ENCODE data around the gene A1BG. TPM values are rescaled to one million over a fixed set of nuclear protein-coding genes. Genes with fewer than 3 reads are reported as not detected.

Gene A1BG
- total RNA-seq, 1 donor from 2014 or later: 7.5 TPM

DNA sequence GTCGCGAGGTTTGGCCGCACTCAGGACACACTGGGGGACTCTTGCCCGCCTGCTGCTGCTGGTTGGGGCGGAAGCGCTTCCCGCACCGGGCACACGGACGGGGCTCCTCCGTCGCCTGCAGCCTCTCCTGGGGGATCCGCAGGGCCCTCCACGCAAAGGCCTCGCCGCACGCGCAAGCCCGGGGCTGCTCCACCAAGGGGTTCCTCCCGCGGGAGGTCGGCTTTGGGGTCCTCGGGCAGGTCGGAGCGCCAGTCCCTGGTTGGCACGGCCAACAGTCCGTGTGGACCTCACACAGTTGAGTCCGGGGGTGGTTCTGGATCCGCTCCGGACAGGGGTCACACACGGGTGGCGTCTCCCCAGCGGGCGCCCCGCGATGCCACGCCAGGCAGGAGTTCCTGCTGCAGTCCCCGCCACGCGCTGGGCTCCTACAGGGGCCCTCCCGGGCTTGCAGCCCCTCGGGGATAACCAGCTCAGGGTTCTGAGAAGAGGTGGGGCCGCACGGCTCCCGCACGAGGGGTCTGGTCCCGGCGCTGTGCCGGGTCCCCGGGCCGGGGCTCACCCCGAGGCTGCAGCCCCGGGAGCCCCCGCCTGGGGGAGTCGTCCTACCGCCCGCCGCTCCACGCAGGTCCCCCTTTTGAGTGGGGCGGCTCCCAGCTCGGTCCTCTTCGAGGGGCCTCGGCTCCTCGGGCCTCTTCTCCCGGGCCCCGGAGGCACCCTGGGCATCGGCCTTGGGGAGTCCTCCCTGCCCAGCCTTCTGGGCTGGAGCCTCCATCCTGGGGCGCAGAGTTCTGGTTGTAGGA lies 15.5 kb upstream of the A1BG start:
- H3F3A ChIP-seq (ENCODE audit: low read depth): peaks cover 3% of the 10 kb centered on the region
- H3K36me3 ChIP-seq: no peaks in the 10 kb centered on the region
- no peaks in the 10 kb centered on the region for H4K20me1 ChIP-seq (ENCODE audit: low read depth)
- H3K27ac ChIP-seq: no peak overlapping the region
- TF ChIP-seq EZH2phosphoT487 (IDR thresholded peaks at IDR 0.05) (no peak), EZH2 (IDR thresholded peaks at IDR 0.05) (no peak)
- TF ChIP-seq, protein P1, sequence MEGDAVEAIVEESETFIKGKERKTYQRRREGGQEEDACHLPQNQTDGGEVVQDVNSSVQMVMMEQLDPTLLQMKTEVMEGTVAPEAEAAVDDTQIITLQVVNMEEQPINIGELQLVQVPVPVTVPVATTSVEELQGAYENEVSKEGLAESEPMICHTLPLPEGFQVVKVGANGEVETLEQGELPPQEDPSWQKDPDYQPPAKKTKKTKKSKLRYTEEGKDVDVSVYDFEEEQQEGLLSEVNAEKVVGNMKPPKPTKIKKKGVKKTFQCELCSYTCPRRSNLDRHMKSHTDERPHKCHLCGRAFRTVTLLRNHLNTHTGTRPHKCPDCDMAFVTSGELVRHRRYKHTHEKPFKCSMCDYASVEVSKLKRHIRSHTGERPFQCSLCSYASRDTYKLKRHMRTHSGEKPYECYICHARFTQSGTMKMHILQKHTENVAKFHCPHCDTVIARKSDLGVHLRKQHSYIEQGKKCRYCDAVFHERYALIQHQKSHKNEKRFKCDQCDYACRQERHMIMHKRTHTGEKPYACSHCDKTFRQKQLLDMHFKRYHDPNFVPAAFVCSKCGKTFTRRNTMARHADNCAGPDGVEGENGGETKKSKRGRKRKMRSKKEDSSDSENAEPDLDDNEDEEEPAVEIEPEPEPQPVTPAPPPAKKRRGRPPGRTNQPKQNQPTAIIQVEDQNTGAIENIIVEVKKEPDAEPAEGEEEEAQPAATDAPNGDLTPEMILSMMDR (IDR thresholded peaks at IDR 0.05): no peak
- no peak overlapping the region for H3K4me3 ChIP-seq
- no peak for DNase-seq (ENCODE audit: low spot score)
- H2AFZ ChIP-seq (replicated peaks): no peak overlapping the region
- Mint-ChIP-seq H3K4me1 (peaks cover 3% of the 10 kb centered on the region), H3K9me3 (no peaks in the 10 kb centered on the region), H3K36me3 (peaks cover 10% of the 10 kb centered on the region), H3K27me3 (ENCODE audit: insufficient read depth, low read depth) (peaks cover 4% of the 10 kb centered on the region), H3K27ac (no peak overlapping the region), H3K4me3 (no peak overlapping the region)
- H3K4me2 ChIP-seq: no peak overlapping the region
- H3K79me2 ChIP-seq (ENCODE audit: low read depth): no peaks in the 10 kb centered on the region
- no peaks in the 10 kb centered on the region for H3K9me3 ChIP-seq (ENCODE audit: low read depth)
- no peaks in the 10 kb centered on the region for H3K4me1 ChIP-seq
- no peak overlapping the region for H3K9ac ChIP-seq
- H3K27me3 ChIP-seq: no peaks in the 10 kb centered on the region

DNA sequence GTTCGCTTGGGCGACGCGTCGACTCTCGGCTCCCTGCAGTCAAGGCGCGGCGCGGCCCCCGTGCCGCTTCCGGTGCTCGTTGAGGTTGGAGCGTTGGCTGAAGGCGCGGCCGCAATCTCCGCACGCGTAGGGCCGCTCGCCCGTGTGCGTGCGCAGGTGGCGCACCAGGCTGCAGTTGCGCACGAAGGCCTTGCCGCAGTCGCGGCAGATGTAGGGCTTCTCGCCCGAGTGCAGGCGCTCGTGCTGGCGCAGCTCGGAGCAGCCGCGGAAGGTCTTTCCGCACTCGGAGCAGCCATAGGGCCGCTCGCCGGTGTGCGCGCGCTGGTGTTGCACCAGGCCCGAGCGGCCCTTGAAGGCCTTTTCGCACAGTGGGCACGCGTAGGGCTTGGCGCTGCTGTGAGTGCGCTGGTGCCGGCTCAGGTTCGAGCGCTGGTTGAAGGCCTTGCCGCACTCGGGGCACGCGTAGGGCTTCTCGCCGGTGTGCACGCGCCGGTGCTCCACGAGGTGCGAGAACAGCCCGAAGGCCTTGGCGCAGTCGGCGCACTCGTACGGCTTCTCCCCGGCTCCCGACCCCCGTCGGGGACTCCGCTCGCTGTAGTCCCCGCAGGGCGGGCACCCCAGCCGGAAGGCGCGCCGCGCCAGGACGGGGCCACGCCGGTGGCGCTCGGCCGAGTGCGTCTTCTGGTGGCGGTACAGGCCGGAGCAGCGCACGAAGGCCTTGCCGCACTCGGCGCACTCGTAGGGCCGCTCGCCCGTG lies 14.6 kb upstream of the A1BG start:
- Mint-ChIP-seq H3K4me3 (no peak overlapping the region), H3K36me3 (peaks cover 10% of the 10 kb centered on the region), H3K27ac (no peak overlapping the region), H3K4me1 (peaks cover 3% of the 10 kb centered on the region), H3K9me3 (no peaks in the 10 kb centered on the region), H3K27me3 (ENCODE audit: insufficient read depth, low read depth) (peaks cover 4% of the 10 kb centered on the region)
- Histone ChIP-seq H3K4me3 (no peak overlapping the region), H3K27ac (no peak overlapping the region), H4K20me1 (ENCODE audit: low read depth) (no peaks in the 10 kb centered on the region), H3K4me2 (no peak overlapping the region), H3K27me3 (no peaks in the 10 kb centered on the region), H3K9ac (no peak overlapping the region), H3K36me3 (no peaks in the 10 kb centered on the region), H3K4me1 (no peaks in the 10 kb centered on the region), H3K79me2 (ENCODE audit: low read depth) (no peaks in the 10 kb centered on the region), H2AFZ (replicated peaks) (no peak overlapping the region), H3K9me3 (ENCODE audit: low read depth) (no peaks in the 10 kb centered on the region), H3F3A (ENCODE audit: low read depth) (peaks cover 3% of the 10 kb centered on the region)
- no peak for TF ChIP-seq EZH2 (IDR thresholded peaks at IDR 0.05)
- no peak for TF ChIP-seq EZH2phosphoT487 (IDR thresholded peaks at IDR 0.05)
- TF ChIP-seq, protein P1 (IDR thresholded peaks at IDR 0.05): no peak
- no peak for DNase-seq (ENCODE audit: low spot score)

DNA sequence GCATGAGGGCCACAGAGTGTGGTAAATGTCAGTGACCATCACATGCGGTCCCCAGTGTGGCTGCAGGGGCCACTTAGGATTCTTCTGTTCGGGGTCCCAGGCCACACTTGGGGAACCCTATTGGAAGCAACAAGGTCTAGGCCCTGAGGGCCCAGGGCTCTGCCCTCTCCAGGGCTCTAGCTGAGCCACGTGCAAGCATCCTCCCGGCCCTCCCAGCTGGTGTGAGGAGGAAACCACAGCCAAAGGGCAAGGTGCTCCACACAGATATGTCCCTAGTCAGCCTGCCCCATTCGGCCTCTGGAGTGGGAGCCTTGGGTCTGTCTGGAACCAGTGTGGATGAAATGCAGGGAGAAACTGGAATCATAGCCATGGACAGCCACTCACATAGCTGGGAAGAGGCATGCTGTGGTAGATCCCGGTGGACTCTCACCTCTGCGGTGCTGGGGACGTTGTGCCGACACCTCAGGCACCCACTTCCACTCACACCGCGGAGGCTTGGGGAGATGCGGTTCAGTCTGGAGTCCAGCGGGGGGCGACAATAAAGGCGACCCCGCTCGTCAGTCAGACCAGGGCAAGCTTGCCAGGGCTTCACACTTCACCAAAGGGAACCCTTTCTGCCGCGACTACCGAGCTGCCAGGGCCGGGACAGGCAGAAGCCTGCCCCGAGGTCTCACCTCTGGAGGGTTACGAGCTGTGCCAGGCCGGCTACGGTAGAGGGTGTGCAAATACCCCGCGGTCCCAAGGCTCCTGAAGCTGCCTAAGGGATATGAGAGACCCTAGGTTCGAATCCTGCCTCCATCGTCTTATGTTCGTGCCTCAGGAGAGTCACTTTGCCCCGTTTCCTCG lies 13.5 kb upstream of the A1BG start:
- Mint-ChIP-seq H3K27ac (peak overlapping the region; percentile 60), H3K9me3 (no peaks in the 10 kb centered on the region), H3K27me3 (ENCODE audit: insufficient read depth, low read depth) (peaks cover 7% of the 10 kb centered on the region), H3K36me3 (peaks cover 10% of the 10 kb centered on the region), H3K4me1 (peaks cover 5% of the 10 kb centered on the region), H3K4me3 (no peak overlapping the region)
- TF ChIP-seq, protein P1 (IDR thresholded peaks at IDR 0.05): no peak
- TF ChIP-seq EZH2phosphoT487 (IDR thresholded peaks at IDR 0.05) (no peak), EZH2 (IDR thresholded peaks at IDR 0.05) (no peak)
- no peaks in the 10 kb centered on the region for H3K79me2 ChIP-seq (ENCODE audit: low read depth)
- no peaks in the 10 kb centered on the region for H3K36me3 ChIP-seq
- H3K4me1 ChIP-seq: no peaks in the 10 kb centered on the region
- no peak overlapping the region for H2AFZ ChIP-seq (replicated peaks)
- H3K9ac ChIP-seq: no peak overlapping the region
- peaks cover 4% of the 10 kb centered on the region for H3F3A ChIP-seq (ENCODE audit: low read depth)
- no peaks in the 10 kb centered on the region for H3K9me3 ChIP-seq (ENCODE audit: low read depth)
- no peak for DNase-seq (ENCODE audit: low spot score)
- H3K27me3 ChIP-seq: no peaks in the 10 kb centered on the region
- no peak overlapping the region for H3K4me2 ChIP-seq
- no peaks in the 10 kb centered on the region for H4K20me1 ChIP-seq (ENCODE audit: low read depth)
- H3K4me3 ChIP-seq: no peak overlapping the region
- H3K27ac ChIP-seq: no peak overlapping the region

All from neural progenitor cell (in vitro differentiated cells).